GM12872 (cell line): Measurements from ENCODE around the gene PTPRD.

Experiments
- TF ChIP-seq, protein P1 (sequence below): IDR thresholded peaks from 3 replicates; pipeline ENCODE4 v1.5.1; 2011; ENCODE audit warnings: low read depth, mild to moderate bottlenecking, low read length, moderate library complexity; ENCODE audit not compliant: insufficient read depth

PTPRD gene

GRCh38 chr9:9621355-9621940, 991.4 kb downstream of the PTPRD start:
- TF ChIP-seq, protein P1, sequence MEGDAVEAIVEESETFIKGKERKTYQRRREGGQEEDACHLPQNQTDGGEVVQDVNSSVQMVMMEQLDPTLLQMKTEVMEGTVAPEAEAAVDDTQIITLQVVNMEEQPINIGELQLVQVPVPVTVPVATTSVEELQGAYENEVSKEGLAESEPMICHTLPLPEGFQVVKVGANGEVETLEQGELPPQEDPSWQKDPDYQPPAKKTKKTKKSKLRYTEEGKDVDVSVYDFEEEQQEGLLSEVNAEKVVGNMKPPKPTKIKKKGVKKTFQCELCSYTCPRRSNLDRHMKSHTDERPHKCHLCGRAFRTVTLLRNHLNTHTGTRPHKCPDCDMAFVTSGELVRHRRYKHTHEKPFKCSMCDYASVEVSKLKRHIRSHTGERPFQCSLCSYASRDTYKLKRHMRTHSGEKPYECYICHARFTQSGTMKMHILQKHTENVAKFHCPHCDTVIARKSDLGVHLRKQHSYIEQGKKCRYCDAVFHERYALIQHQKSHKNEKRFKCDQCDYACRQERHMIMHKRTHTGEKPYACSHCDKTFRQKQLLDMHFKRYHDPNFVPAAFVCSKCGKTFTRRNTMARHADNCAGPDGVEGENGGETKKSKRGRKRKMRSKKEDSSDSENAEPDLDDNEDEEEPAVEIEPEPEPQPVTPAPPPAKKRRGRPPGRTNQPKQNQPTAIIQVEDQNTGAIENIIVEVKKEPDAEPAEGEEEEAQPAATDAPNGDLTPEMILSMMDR = no peak

DNA sequence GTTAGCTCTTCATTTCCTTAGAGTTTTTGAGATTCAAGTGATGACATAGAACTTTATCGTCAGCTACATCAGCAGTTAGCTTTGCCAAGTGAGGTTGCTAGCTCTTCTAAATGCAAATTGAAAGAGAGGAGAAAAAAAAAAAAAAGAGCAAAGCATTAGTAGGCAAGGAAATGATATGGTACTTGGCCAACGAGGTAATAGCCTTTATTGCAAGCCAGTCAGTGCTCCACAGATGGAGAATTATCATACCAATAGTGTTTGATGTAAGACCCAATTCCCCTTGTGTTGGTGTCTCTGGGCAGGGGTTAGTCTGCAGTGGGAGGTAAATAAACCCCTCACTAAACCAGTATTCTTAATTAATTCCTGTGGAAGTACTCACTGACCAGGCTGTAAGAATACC, 992.1 kb downstream of the PTPRD start:
- TF ChIP-seq, protein P1 = no peak

GRCh38 chr9:9615086-9615485, 997.7 kb downstream of the PTPRD start:
- TF ChIP-seq, protein P1 = no peak

DNA sequence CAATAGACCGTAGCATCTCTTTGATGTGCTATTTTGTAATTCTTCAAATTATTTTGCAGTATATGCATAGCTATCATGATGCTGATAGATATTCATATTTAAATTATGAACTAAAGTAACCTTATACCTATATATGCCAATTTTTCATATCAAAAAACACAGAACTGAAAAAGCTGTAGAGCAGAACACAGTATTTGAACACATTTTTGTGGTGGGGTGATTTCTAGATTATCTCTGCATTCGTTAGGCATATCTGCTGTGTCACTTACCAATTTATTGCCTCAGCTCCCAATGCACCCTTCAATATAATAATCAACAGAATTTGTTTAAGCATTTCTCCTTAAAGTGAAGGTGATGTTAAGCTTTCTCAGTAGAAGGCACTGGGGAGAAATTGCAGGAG, 998.2 kb downstream of the PTPRD start:
- TF ChIP-seq, protein P1 = no peak

GRCh38 chr9:9612755-9613154, 1000.0 kb downstream of the PTPRD start:
- TF ChIP-seq, protein P1 = no peak

- TF ChIP-seq, protein P1 = no peak
Observed at GRCh38 chr9:9612270-9612669, 1000.5 kb downstream of the PTPRD start.

DNA sequence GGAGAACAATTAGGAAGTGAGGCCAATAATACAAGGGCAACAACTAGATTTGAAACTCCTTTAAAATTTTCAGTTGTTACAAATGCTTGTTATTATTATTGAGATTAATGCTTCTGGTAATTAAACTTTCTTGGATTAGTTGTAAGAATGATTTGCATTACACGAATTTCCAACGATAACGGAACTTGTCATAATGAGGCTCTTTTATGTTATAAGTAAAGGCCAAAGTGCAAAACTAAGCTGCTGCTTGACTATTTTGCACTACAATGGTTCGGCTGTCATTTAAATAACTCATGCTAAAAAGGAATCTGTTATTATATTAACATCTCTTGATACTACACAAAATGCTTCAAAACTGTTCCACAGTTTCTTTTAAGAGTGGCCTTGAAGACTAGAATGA, 1007.1 kb downstream of the PTPRD start:
- TF ChIP-seq, protein P1 = no peak
